Mesenchymal stem cell (in vitro differentiated cells and primary cell): ENCODE results near the gene ADAMTS19.

Experiments used
- DNase-seq: peaks from one replicate; pipeline ENCODE4 v3.0.0-alpha.2; 2013
- H2AFZ ChIP-seq: one replicate; pipeline ENCODE4 v1.6.1; 2013; ENCODE audit warnings: low read depth, mild to moderate bottlenecking, control low read depth, inconsistent platforms, low read length, moderate library complexity
- H2AK5ac ChIP-seq: 2 replicates; pipeline ENCODE4 v1.6.1; 2013; ENCODE audit warnings: low read length, moderate library complexity, mild to moderate bottlenecking, inconsistent platforms; ENCODE audit not compliant: severe bottlenecking
- H2BK120ac ChIP-seq: one replicate; pipeline ENCODE4 v1.6.1; 2013; ENCODE audit warnings: low read depth, mild to moderate bottlenecking, inconsistent platforms, low read length, moderate library complexity
- H2BK12ac ChIP-seq, 2 experiments: one replicate each; pipeline ENCODE4 v1.6.1; 2013; ENCODE audit warnings: inconsistent platforms in 2 of 2, low read length in 2 of 2, mild to moderate bottlenecking in 2 of 2, moderate library complexity in 2 of 2, control low read depth in 1 of 2
- H2BK15ac ChIP-seq: one replicate; pipeline ENCODE4 v1.6.1; 2013; ENCODE audit warnings: mild to moderate bottlenecking, low read depth, inconsistent platforms; ENCODE audit not compliant: poor library complexity, severe bottlenecking
- H2BK5ac ChIP-seq: 2 replicates; pipeline ENCODE4 v1.6.1; 2013; ENCODE audit warnings: low read depth, mild to moderate bottlenecking, low read length, control low read depth, inconsistent platforms; ENCODE audit not compliant: poor library complexity, severe bottlenecking
- H3K14ac ChIP-seq, 2 experiments: one replicate each; pipeline ENCODE4 v1.6.1; 2013; ENCODE audit warnings: inconsistent platforms in 2 of 2, low read length in 2 of 2, control low read depth in 1 of 2, mild to moderate bottlenecking in 1 of 2, moderate library complexity in 1 of 2
- H3K18ac ChIP-seq, 2 experiments: one replicate each; pipeline ENCODE4 v1.6.1; 2013; ENCODE audit warnings: inconsistent platforms in 2 of 2, low read length in 2 of 2, control low read depth in 1 of 2, low read depth in 1 of 2, mild to moderate bottlenecking in 1 of 2
- H3K23ac ChIP-seq, 2 experiments: one replicate each; pipeline ENCODE4 v1.6.1; 2013; ENCODE audit warnings: inconsistent platforms in 2 of 2, low read length in 2 of 2, mild to moderate bottlenecking in 2 of 2, moderate library complexity in 2 of 2, control low read depth in 1 of 2
- H3K27ac ChIP-seq: 2 replicates; pipeline ENCODE4 v1.5.1; 2013; ENCODE audit warnings: mild to moderate bottlenecking, moderate library complexity, low read length, control low read depth, inconsistent platforms; ENCODE audit not compliant: poor library complexity, severe bottlenecking
- H3K27me3 ChIP-seq, 2 experiments: 2 replicates each; pipeline versions ENCODE4 v1.6.1 to v1.7.0; 2013; ENCODE audit warnings: low read length in 2 of 2, mild to moderate bottlenecking in 2 of 2, moderate library complexity in 2 of 2, control low read depth in 1 of 2, inconsistent platforms in 1 of 2; ENCODE audit not compliant: control insufficient read depth in 1 of 2, insufficient read depth in 1 of 2
- H3K36me3 ChIP-seq, 2 experiments: 2 replicates each; pipeline versions ENCODE4 v1.6.1 to v1.7.0; 2013; ENCODE audit warnings: low read length in 2 of 2, control low read depth in 1 of 2, inconsistent platforms in 1 of 2, low read depth in 1 of 2, mild to moderate bottlenecking in 1 of 2; ENCODE audit not compliant: insufficient read depth in 2 of 2, control insufficient read depth in 1 of 2
- H3K4ac ChIP-seq, 2 experiments: one replicate each; pipeline ENCODE4 v1.6.1; 2013; ENCODE audit warnings: inconsistent platforms in 2 of 2, low read length in 2 of 2, mild to moderate bottlenecking in 2 of 2, moderate library complexity in 2 of 2, control low read depth in 1 of 2, low read depth in 1 of 2
- H3K4me1 ChIP-seq: 2 replicates; pipeline ENCODE4 v1.6.1; 2013; ENCODE audit warnings: low read depth, low read length, control low read depth; ENCODE audit not compliant: control insufficient read depth, insufficient read depth
- H3K4me2 ChIP-seq: 2 replicates; pipeline ENCODE4 v1.6.1; 2013; ENCODE audit warnings: low read length, mild to moderate bottlenecking, inconsistent platforms; ENCODE audit not compliant: poor library complexity, severe bottlenecking
- H3K4me3 ChIP-seq, 2 experiments: 2 replicates each; pipeline versions ENCODE4 v1.5.1 to v1.7.0; 2013; ENCODE audit warnings: low read length in 2 of 2, mild to moderate bottlenecking in 2 of 2, control low read depth in 1 of 2, low read depth in 1 of 2; ENCODE audit not compliant: insufficient read depth in 1 of 2
- H3K79me1 ChIP-seq: replicated peaks from 2 replicates; pipeline ENCODE4 v1.6.1; 2013; ENCODE audit warnings: mild to moderate bottlenecking, control low read depth, low read length, inconsistent platforms; ENCODE audit not compliant: poor library complexity, severe bottlenecking
- H3K9ac ChIP-seq: 2 replicates; pipeline ENCODE4 v1.7.0; 2013; ENCODE audit warnings: mild to moderate bottlenecking, low read length, moderate library complexity
- H3K9me3 ChIP-seq: 2 replicates; pipeline ENCODE4 v1.7.0; 2013; ENCODE audit warnings: mild to moderate bottlenecking, low read length; ENCODE audit not compliant: control insufficient read depth
- H4K8ac ChIP-seq: one replicate; pipeline ENCODE4 v1.6.1; 2013; ENCODE audit warnings: inconsistent platforms, mild to moderate bottlenecking, low read length, moderate library complexity
- H4K91ac ChIP-seq: one replicate; pipeline ENCODE4 v1.6.1; 2013; ENCODE audit warnings: mild to moderate bottlenecking, low read length, inconsistent platforms
- WGBS: methylation state at CpG from one replicate; pipeline ENCODE4 v1.1.7; 2013; ENCODE audit warnings: mixed read lengths; 5-methylcytosine and 5-hydroxymethylcytosine counted together

Gene ADAMTS19

GRCh38 chr5:129687941-129688340 lies 227.8 kb downstream of the ADAMTS19 start:
- Histone ChIP-seq H3K18ac (no peak overlapping the region), H2BK15ac (no peak overlapping the region), H3K9me3 (no peaks in the 10 kb centered on the region), H3K14ac (no peak overlapping the region), H2BK120ac (no peak overlapping the region), H2AK5ac (no peak overlapping the region), H2BK5ac (no peak overlapping the region), H3K4ac (no peak overlapping the region), H3K27ac (no peak overlapping the region), H3K4me3 (no peak overlapping the region), H4K91ac (no peak overlapping the region), H3K23ac (no peak overlapping the region), H3K79me1 (no peaks in the 10 kb centered on the region), H3K4me2 (no peak overlapping the region), H3K36me3 (no peaks in the 10 kb centered on the region), H3K4me1 (no peaks in the 10 kb centered on the region), H2BK12ac (no peak overlapping the region), H4K8ac (no peak overlapping the region), H2AFZ (no peak overlapping the region), H3K27me3 (no peaks in the 10 kb centered on the region), H3K9ac (no peak overlapping the region)
- WGBS, result no CpG with 5 or more reads among the region's 3 CpGs
- no peak for DNase-seq

DNA sequence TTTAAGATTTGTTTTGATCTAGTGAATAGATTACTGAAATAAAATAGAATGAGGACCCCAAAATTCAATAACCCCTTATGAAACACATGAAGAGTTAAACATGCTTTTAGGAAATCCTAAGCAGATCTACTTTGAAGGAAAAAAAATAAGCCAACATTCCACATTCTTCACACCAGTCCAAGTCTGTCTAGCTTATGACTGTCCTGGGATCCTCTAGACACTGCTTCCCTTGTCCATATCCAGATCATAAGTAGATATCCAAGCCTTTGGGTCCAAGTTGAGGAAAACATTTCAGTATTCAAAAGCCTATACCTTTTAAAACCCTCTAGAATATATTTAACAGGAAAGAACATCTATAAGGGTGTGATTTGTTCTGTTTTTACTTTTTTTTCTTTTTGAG lies 228.9 kb downstream of the ADAMTS19 start:
- Histone ChIP-seq H4K91ac (no peak overlapping the region), H3K4me2 (no peak overlapping the region), H2BK15ac (no peak overlapping the region), H2BK120ac (no peak overlapping the region), H3K4me3 (no peak overlapping the region), H3K9me3 (no peaks in the 10 kb centered on the region), H3K18ac (no peak overlapping the region), H3K79me1 (no peaks in the 10 kb centered on the region), H3K4ac (no peak overlapping the region), H3K4me1 (no peaks in the 10 kb centered on the region), H3K9ac (no peak overlapping the region), H3K27me3 (no peaks in the 10 kb centered on the region), H3K36me3 (no peaks in the 10 kb centered on the region), H2BK12ac (no peak overlapping the region), H2AK5ac (no peak overlapping the region), H3K23ac (no peak overlapping the region), H2BK5ac (no peak overlapping the region), H3K27ac (no peak overlapping the region), H3K14ac (no peak overlapping the region), H4K8ac (no peak overlapping the region), H2AFZ (no peak overlapping the region)
- no peak for DNase-seq

DNA sequence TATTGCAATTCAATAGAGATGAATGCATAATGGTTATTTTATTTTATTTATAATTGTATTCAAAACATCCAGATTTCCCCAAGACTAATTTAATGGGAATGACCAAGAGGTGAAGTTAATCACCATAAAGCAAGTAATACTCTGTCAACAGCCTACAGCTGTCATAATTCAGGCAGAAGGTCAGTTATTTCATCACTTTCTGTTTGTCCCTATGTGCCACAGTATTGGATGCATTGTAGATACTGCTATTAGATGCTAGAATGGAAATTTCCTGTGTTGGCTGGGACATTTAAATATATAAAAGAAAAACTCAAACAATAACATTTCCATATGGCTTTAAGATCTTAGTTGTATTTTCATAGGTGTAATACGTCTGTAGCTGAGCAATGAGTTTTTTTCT lies 231.1 kb downstream of the ADAMTS19 start:
- no peak overlapping the region for H2AK5ac ChIP-seq
- H2BK15ac ChIP-seq, result no peak overlapping the region
- H3K27me3 ChIP-seq, result no peaks in the 10 kb centered on the region
- H3K14ac ChIP-seq, result no peak overlapping the region
- H3K79me1 ChIP-seq, result no peaks in the 10 kb centered on the region
- no peak overlapping the region for H3K18ac ChIP-seq
- H3K9ac ChIP-seq, result no peak overlapping the region
- no peak overlapping the region for H4K8ac ChIP-seq
- no CpG with 5 or more reads among the region's 1 CpG for WGBS
- no peak overlapping the region for H3K27ac ChIP-seq
- no peak overlapping the region for H2BK120ac ChIP-seq
- no peak overlapping the region for H3K23ac ChIP-seq
- H3K4me3 ChIP-seq, result no peak overlapping the region
- no peak overlapping the region for H2AFZ ChIP-seq
- H2BK12ac ChIP-seq, result no peak overlapping the region
- H3K36me3 ChIP-seq, result no peaks in the 10 kb centered on the region
- no peak for DNase-seq
- no peaks in the 10 kb centered on the region for H3K4me1 ChIP-seq
- no peak overlapping the region for H4K91ac ChIP-seq
- H3K4me2 ChIP-seq, result no peak overlapping the region
- no peak overlapping the region for H3K4ac ChIP-seq
- H3K9me3 ChIP-seq, result no peaks in the 10 kb centered on the region
- H2BK5ac ChIP-seq, result no peak overlapping the region

GRCh38 chr5:129696636-129697035 lies 236.5 kb downstream of the ADAMTS19 start:
- H3K79me1 ChIP-seq, result no peaks in the 10 kb centered on the region
- no peak overlapping the region for H3K18ac ChIP-seq
- DNase-seq, result no peak
- H3K9ac ChIP-seq, result no peak overlapping the region
- H4K8ac ChIP-seq, result no peak overlapping the region
- H3K23ac ChIP-seq, result no peak overlapping the region
- no peak overlapping the region for H3K4me3 ChIP-seq
- no peak overlapping the region for H3K4me2 ChIP-seq
- no peak overlapping the region for H2BK120ac ChIP-seq
- H3K9me3 ChIP-seq, result no peaks in the 10 kb centered on the region
- H3K27ac ChIP-seq, result no peak overlapping the region
- no peak overlapping the region for H2BK15ac ChIP-seq
- no peaks in the 10 kb centered on the region for H3K4me1 ChIP-seq
- H2BK12ac ChIP-seq, result no peak overlapping the region
- H3K14ac ChIP-seq, result no peak overlapping the region
- H2AK5ac ChIP-seq, result no peak overlapping the region
- H3K27me3 ChIP-seq, result no peaks in the 10 kb centered on the region
- H3K4ac ChIP-seq, result no peak overlapping the region
- no peak overlapping the region for H2AFZ ChIP-seq
- no peaks in the 10 kb centered on the region for H3K36me3 ChIP-seq
- no peak overlapping the region for H4K91ac ChIP-seq
- H2BK5ac ChIP-seq, result no peak overlapping the region
